GM21825 (cell line): Measurements from ENCODE around the gene HIF1A.
A peak's percentile ranks its signal among the peaks of the same experiment; 100 is the strongest.

Experiments used
- ATAC-seq: cut with Tn5 transposase; IDR thresholded peaks from one replicate; pipeline ENCODE4 v1.9.1; 2021; ENCODE audit warnings: mild to moderate bottlenecking, moderate library complexity; ENCODE audit not compliant: unreplicated experiment

HIF1A gene

DNA sequence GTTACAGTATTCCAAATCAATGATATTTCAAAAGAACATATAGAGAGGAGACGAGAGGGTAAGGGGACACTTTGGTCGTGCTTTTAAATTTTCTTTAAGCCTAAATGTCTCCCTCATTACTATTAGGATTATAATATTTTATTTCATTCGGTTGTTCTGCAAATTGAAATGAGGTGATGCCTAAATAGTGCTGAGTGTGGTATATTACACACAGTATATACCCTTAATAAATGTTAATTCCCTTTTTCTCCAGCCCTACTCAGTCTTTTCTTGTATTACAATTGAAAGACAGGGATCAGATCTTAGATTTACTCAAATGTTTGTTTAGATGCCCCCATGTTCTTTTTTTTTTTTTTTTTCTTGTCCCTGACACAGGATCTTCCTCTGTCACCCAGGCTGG, 74.6 kb downstream of the HIF1A start:
- no peak for ATAC-seq

DNA sequence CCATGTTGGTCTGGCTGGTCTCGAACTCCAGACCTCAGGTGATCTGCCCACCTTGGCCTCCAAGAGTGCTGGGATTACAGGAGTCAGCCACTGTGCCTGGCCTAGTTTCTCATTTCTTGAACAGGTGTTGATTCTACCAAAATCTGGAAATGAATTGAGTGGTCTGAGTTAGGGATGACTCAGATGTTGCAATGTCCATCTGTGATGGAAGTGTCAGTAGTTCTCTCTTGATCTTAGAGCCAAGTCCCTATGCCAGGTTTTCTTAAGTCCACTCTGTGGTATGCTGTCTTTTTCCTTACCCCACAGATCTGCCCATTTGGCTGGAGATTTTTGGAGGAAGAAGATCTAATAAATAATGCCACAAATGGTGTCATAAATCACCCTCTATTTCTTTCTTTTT, 79.5 kb downstream of the HIF1A start:
- ATAC-seq = no peak

DNA sequence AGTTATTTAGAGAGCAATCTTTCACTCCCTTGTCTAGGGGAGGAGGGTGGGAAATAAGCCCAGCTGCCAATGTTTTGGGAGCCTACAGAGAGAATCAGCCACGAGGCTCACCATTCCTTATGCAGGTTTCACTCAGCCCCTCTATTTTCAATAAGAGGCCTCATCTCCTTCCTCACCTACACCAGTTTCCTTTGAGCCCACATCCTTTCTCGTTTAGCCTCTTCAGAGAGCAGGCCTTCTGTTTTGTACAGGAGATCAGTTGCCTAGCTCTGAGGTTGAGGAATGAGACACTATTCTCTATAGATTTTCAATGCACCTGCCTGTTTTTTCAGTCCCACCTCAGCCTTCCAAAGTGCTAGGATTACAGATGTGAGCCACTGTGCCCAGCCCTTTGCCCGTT, 84.8 kb downstream of the HIF1A start:
- peak; percentile 74 for ATAC-seq

DNA sequence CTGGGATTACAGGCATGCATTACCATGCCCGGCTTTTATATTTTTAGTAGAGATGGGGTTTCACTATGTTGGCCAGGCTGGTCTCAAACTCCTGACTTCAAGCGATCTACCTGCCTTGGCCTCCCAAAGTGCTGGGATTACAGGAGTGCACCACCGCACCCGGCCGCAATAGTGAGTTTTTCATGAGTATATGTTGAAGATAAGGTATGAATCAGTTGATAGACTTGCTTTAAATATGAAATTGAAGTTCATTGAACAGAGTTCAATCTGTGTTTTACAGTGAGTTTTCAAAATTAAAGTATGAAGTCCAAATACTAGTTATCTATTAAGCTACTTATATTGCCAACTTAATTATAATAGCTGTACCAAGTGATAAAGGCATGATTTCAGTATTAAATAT, 102.0 kb downstream of the HIF1A start:
- ATAC-seq = no peak
